ENCODE data around the gene PPL. TPM values are rescaled to one million over a fixed set of nuclear protein-coding genes. Genes with fewer than 3 reads are reported as not detected.

PPL gene
- total RNA-seq, 1 donor from 2014 or later = 0.82 TPM

DNA sequence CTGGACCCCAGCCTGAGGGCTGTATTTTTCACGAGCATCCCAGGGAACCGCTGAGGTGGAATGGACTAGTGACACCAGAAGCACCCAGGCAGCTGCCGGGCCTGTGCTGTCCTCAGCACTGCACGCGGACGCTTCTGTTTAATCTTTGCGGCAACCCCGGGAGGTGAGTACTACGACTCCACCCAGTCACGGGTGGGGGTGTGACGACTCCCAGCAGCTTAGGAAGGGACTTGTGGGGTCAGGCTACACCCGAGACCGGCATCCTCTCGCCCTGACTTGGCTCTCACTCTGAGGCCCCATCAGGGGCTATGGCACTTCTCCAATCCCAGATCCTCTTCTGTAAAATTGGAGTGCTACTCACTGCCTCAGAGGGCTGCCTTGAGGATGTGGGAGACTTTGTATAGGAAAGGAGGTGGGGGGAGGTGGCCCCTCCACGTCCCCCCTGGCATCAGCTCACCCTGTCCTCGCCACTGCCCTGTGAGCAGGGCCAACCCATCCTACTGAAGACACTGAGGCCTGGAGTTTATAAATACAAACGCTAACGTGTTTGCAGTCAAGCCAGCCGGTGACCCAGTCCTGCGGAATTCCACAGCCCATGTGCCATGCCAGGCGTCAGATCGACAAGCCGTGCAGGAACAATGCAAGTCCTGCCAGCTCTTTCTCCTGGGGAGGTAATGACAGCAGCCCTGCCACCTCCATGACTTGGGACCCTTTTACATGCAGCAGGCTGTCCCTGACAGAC, 44.4 kb downstream of the PPL start:
- FAIRE-seq (no peak), DNase-seq (ENCODE audit: low spot score in 2 of 2) (no peak)

DNA sequence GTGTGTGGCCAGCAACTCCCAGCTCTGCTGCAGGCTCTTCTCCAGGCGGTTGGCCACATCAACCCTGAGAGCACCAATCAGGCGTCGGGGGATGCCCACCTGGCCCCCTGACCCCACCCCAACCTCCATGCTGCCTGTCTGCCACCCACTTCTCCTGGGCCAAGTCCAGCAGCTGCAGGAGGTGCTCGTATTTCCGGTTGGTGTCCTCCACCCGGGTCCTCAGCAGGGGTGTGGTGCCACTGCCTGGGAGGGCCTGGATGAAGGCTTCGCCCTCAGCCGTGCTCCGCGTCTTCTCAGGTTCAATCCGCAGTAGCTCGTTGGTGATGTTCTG, 45.1 kb downstream of the PPL start:
- no peak for DNase-seq (ENCODE audit: low spot score in 2 of 2)
- FAIRE-seq = no peak

DNA sequence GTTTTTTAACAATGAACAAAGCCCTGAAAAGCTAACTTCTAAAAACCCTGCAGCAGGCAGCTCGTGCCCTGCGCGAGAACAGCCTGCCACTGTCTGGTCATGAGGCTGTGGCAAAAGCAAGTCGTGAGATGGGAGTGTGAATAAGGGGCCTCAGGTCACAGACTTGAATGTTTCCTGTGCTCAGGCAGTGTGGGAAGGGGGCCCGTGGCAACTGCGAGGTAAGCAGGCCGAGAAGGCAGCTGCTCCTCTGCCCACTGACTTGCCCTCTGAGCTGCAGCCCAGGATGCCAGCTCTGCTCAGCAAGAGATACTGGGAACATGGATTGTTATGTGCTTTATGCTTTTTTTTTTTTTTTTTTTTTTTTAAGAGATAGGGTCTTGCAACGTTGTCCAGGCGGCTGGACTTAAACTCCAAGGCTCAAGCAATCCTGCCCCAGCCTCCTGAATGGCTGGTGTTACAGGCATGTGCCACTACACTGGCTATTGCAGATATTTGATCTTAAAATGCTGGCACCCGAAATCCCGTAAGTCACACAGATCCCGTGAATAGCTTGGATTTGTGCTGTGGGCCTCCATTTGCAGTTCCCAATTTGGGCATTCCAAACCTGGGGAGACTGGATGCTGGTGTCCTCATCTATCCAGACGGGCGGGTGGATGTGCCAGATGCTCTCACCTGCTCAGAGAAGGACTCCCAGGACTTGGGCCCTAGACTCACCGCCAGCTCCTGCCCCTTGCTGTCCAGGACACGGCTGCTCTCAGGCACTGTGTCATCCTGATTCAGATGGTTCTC, 45.7 kb downstream of the PPL start:
- FAIRE-seq = no peak
- no peak for DNase-seq (ENCODE audit: low spot score in 2 of 2)

DNA sequence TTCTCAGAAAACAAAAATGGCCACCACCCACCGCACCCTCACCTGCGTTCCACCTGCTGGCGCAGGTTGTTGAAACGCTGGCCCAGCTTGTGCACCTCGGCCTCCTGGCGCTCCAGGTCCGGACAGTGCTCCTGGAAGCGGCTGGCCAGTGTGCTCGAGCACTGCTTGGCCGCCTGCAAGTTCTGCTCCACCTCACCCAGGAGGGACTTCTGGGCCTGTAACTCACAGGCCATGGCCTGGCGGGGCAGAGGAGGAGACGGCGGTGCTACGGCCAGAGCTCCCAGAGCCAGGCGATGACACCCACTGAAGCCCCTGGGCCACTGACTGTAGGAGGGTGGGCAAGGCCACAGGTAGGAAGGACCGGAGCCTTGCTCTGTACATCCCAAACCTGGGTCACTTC, 46.3 kb downstream of the PPL start:
- FAIRE-seq (no peak), DNase-seq (ENCODE audit: low spot score in 2 of 2) (no peak)

DNA sequence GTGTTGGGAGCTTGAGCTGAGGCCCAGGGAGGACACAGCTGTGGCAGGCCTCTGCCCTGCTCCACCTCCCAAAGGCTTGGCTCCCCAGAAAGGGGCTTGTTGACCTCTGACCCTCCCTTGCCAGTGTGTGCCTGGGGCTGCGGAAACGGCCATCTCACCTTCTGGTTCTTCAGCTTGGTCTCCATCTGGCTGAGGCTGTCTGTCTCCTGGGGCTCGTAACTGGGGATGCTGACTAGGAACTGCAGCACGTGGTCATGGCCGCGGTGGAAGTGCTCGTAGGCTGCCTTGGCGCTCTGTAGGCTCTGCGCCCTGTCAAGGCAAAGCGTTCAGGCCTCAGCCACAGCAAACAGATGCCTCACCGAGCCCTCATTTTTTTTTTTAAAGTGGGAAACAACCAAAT, 46.9 kb downstream of the PPL start:
- FAIRE-seq (no peak), DNase-seq (ENCODE audit: low spot score in 2 of 2) (no peak)

DNA sequence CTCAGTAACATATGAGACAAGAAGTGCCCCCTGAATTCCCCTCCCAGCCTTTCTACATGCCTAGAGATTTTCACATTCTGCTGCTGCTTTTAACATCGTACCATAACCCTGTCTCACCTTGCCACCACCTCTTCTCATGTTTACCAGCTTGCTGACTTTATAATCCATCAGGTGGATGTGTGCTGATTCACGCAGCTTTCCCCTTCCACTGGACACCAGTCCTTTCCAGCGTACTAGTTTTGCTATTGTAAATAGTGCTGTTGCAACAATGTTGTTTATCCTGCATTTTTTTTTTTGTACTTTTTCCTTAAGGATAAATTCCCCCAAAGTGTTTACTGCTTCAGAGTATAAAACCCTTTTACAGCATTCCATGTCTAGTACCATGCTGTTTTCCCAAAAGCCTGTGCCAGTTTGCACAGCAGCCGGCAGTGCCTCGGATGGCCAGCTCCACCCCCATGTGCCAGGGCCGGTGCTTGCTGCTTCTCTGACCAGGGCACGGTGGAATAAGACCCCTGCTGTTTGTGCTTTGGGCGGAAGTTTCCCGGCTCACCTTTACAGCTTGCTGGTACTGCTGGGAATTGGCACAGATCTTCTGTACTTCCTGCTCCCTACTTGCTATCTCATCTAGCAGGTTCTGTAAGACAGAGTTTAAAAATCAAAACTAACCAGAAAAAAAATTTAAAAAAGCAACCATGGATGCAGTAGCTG, 48.4 kb downstream of the PPL start:
- DNase-seq (ENCODE audit: low spot score in 2 of 2) (no peak), FAIRE-seq (no peak)

DNA sequence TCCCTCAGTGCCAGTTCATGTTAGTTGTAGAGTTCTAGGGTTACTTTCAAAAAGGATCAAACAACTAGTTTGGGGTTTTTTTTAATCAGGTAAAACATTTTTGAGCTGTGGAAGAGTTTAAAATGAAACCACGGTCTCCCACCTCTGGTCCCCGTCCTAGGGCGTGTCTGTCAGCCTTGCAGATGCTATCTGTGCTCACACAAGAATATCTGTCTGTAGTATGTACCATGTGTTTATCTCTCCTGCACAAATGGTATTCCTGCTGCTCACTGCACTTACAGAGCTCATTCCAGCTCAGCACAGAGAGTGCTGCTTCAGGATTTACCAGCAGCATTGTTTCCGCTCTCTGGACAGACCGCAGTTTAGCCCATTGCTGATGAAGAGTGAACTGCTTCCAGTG, 50.8 kb downstream of the PPL start:
- DNase-seq (ENCODE audit: low spot score in 2 of 2) (no peak), FAIRE-seq (no peak)

DNA sequence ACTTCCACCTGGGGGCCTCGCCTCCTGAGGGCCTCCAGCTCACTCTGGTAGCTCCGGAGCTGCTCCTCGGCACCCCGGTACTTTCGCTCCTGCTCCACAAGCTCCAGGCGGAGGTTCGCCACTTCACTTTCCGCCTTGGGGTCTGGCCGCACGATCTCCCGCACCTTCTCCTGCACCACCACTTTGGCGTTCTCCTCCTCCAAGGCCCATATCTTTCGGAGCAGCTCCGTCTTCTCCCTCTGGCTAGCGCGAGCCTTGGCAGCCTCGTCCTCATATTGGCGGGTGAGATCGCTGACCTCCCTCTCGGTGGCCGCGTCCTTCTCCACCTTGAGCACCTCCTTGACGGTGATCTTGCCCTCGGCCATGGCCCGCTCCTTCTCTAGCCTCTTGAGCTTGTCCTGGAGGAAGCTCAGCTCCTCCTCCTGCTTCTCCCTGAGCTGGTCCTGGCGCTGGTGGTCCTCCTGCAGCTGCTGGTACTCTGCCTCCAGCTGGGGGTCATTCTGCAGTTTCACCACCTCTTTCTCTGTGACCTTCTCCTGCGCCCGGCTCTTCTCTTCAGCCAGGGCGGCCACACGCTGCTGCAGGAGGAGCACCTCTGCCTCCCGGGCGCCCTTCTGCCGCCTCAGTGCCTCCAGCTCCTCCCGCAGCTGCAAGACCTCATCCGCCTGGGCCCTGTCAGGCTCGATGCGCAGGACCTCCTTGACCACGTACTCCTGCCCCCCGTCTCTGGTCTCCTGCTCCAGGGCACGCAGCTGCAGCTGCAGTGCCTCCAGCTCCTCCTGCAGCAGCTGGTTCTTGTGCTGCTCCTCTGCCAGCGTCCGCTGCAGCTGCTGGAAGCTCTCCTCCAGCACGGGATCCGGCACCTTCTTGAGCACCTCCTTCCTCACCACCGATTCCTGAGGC, 51.7 kb downstream of the PPL start:
- FAIRE-seq = no peak
- DNase-seq (ENCODE audit: low spot score in 2 of 2) = no peak

DNA sequence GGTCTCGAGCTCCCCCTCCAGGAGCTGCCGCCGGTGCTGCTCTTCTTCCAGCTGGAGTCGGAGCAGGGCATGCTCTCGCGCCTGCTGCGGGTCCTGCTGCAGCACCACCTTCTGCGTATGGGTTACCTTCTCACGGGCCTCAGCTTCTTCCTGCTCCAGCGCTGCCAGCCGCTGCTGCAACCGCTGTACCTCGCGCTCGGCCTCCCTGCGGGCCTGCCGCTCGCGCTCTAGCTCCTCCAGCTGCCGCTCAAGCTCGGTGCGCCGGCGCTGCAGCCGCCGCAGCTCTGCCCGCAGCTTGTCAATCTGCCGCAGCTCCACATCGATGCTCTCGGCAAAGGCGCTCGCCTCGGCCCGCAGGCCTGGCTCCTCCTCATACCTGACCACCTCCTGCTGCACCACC, 52.7 kb downstream of the PPL start:
- no peak for DNase-seq (ENCODE audit: low spot score in 2 of 2)
- no peak for FAIRE-seq

DNA sequence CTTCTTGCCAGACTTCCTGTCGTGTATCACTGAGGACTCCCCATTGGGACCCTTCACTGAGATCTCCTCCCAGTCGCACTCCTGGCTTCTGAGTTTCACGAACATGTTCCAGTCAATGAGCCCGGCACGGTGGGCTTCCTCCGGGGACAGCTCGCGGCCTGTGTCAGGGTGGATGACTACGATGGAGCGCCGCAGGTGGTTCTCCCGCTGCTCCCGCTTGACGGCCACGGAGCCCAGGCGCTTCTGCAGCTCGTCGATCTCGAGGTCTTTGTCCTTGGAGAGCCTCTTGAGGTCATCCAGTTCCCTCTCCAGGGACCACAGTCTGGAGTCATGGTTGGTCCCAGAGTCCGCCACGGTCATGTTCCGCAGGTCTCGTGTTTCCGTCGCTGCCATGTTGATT, 53.4 kb downstream of the PPL start:
- FAIRE-seq (no peak), DNase-seq (ENCODE audit: low spot score in 2 of 2) (no peak)

DNA sequence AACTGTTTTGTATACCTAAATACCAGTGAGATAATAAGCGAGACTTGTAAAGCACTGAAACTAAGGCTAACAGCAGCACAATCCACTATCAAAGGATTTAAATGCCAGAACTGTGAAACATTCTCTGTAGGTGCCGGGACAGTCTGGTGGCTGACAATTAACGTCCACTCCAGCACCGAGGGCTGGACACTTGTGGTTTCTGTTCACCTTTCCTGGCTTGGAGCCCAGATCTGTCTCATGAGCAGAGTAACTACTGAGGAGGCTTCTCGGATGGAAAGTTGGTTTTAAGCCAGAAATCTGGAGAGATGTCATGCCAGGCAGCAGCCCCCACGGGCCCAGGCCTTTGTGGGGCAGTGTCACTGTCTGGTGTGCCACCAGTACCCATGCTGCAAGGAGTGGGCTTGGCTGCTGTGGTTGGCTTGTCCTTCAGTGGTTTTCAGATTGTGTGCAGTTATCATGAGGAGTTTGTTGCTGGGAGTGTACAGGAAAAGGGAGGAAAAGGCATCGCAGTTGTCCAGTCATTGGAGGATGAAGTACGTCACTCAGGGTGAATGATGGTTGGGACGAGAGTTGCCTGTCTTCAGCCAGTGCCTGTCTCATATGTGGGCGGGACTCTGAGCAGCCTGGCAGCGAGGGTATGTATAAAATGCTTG, 54.2 kb downstream of the PPL start:
- DNase-seq (ENCODE audit: low spot score in 2 of 2) (no peak), FAIRE-seq (no peak)

DNA sequence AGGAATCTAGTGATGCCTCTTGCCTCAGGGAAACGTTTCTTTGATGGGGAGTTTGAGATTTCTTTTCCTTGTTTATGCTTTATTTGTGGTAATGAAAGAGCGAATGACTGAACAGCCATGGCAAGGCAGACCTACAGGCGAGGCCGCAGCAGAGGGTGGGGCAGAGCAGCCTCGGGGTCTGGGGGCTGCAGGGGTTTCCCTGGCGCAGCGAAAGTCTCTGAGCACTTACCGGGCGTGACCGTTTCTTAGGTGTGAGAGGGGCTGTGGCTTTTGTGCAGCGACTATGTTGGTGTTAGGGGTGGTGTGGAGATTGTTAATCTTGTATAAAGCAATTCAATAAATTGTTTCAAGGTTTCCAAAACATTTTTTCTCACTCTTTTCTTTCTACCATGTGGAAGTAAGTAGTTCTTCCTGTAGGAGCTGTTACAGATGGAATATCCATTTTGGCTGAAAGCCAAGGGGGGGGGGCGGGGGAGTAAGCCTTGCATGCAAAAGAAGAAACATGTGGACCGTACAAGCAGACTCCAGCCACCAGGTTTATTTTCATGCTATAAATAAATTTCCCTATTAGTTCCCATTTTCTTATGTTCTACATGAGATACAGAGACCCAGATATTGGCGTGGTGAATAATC, 54.8 kb downstream of the PPL start:
- FAIRE-seq (no peak), DNase-seq (ENCODE audit: low spot score in 2 of 2) (no peak)

DNA sequence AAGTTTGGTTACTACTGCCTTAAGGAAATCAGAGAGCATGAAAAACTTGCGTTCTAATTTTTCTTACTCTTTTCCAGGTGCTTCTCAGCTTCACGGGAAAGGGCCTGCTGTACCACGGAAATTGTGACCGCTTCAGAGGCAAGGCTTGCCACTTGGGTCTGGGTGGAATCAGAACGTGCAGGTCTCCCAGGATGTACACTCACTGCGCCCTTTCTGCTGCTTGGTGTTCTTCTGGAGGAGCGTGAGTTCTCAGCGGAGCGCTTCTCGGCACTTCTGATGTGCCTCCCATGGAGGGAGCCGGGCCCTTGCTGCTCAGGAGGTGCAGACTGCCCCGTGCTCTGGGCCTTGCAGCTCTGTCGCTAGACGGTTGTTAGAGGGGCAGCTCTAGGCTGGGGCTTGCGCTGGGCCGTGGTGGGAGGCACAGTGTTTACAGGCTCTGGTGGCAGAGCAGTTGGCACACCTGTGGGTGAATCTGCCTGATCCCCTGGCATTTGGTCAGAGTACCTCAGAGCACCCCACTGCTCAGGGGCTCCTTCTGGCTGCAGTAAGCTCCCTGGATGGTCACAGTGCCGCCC, 56.9 kb downstream of the PPL start:
- no peak for DNase-seq (ENCODE audit: low spot score in 2 of 2)

DNA sequence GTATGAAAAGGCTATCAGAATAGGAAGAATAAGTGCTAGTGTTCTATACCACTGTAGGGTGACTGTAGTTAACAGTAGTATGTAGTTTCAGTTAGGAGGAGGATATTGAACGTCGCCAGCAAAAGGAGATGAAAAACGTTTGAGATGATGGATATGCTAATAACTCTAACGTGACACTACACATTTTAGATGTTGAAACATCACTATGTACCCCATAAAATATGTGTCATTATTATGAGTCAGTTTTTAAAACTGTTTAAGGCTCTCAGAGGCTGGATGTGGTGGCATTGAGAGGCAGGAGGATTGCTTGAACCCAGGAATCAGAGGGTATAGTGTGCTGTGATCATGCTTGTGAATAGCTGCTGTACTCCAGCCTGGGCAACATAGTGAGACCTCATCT, 57.9 kb downstream of the PPL start:
- DNase-seq (ENCODE audit: low spot score in 2 of 2) = no peak
- no peak for FAIRE-seq

More for the DNA sequence above, 56.9 kb downstream of the PPL start:
- FAIRE-seq = no peak

DNA sequence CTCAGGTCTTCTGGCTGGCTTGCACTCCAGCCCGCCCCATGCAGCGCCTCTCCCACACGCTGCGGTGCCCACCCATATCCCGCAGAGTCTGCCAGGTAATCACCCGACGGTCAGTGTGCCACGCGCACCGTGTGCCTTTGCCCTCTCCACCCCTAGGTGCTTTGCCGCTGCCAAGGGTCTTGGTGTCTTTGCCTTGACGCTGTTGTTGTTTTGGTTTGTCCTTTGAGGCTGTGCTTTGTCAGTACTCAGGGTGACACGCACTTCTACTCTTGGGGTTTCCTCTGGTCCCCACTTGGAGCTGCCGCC, 59.6 kb downstream of the PPL start:
- FAIRE-seq = no peak
- no peak for DNase-seq (ENCODE audit: low spot score in 2 of 2)

DNA sequence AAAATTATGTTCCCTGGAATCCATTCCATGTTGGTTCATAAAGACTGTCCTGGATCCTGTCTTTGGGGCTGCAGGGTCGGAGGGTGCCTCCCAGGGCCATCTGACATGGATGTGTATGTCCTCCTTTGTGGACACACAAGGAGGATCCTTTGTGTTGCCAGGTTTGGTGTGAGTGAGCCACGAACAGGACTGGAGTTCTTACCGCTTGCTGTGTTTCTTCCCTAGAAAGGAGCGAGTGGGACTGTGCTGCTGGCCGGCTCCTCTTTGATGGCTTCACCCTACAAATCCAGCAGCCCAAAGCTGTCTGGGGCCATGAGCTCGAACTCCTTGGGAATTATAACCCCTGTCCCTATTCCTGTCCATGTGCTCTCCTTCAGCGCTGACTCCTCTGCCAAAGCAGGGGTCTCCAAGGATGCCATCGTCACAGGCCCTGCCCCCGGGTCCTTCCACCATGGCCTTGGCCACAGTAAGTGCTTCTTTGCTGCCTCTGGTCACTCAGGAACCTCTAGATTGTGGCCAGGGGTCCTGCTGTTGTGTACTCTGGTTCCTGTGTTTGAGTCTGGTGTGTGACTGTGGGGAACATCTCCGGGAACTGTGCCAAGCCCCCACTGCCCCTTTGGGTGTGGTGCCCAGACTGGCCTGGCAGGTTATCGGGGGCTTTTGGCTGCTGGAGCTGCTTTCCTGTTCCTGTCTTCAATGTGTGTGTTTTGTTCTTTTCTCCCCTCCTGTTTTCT, 60.1 kb downstream of the PPL start:
- DNase-seq (ENCODE audit: low spot score in 2 of 2) (no peak), FAIRE-seq (no peak)

DNA sequence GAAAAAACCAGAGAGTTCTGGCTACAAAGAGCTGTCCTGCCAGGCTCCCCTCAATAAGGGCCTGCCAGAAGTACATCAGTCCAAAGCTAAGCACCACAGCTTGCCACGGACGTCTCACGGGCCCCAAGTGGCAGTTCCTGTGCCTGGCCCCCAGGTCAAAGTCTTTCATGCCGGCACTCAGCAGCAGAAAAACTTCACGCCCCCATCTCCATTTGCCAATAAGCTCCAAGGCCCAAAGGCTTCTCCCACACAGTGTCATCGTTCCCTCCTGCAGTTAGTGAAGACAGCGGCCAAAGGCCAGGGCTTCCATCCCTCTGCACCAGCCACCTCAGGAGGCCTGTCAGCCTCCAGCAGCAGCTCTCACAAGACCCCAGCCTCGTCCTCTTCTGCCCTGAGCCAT, 62.3 kb downstream of the PPL start:
- FAIRE-seq = no peak
- no peak for DNase-seq (ENCODE audit: low spot score in 2 of 2)

DNA sequence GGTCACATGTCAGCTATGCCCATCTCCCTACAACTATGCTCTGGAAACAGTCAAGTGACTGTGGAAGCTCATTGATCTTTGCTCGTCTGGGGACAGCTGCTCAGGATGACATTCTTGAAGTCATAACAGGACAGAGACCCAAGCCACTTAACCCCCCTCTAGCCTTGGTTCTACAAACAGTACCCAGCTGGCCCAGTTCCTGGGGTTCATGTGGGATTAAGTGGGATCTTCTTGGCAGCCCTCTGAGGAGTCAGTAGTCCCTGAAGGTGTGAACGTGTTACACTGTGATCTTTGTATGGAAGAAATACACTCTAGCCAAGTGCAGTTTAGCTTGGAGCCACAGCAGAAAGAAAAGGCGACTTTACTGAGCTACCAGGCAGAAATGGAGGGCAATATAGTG, 63.9 kb downstream of the PPL start:
- DNase-seq (ENCODE audit: low spot score in 2 of 2) (no peak), FAIRE-seq (no peak)

DNA sequence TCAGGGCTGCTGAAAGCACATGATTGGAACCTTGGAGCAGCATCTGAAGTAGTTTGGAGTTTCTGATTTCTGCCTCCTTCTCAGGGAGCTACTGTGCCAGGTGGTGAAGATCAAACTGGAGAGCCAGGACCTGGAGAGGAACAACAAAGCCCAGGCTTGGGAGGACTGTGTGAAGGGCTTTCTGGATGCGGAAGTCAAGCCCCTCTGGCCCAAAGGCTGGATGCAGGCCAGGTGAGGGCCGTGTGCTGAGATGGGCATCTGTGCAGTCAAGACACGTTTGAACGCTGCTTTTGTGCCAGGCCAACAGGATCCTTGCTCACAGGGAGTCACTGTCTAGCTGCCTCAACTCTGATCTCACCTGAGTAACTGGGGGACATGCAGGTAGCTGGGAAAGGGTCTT, 65.9 kb downstream of the PPL start:
- DNase-seq (ENCODE audit: low spot score in 2 of 2) (no peak), FAIRE-seq (no peak)

Measured in frontal cortex (tissue), 4 donors.